SHP77 treated with DMSO at 0.1 percent for 48 hours (cell line): ENCODE results near the gene RPS27A.
A peak's percentile ranks its signal among the peaks of the same experiment; 100 is the strongest.
"Not testable (repeated sequence)": the region's sequence is repeated elsewhere in the genome, so short reads cannot be mapped to it uniquely, and the experiment has no call there.

Source experiments
- DNase-seq: peaks from one replicate; lab custom pipeline; 2025; lab: John Stamatoyannopoulos, UW

The RPS27A gene

DNA sequence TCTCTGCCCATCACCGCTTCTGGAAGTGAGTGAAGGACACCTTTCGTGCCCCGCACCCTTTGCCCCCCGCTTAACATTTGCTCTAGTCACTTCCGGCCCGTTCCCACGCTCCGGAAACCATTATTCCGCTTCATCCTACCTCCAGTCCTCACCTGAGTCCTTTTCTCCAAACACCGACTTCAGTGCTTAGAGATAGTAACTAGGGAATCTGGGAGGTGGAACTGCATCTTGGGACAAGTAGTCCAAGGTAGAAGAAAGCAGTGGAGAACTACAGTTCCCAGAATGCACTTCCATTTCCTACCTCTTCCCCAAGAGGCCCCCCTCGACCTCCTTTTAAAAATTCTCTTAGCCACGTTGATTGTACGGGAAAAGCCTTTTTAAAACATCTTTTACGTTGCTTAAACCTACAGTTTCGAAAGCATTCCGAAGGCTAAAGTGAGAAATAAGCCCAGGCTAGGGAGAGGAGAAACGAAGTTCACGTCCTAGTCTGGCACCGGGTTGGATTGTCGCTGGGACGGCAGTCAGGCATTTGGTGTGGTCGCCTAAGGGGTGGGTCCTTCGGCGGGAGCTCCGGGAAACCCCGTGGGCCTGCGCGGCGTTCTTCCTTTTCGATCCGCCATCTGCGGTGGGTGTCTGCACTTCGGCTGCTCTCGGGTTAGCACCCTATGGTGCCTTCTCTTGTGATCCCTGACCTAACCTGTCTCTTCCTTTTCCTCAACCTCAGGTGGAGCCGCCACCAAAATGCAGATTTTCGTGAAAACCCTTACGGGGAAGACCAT, at the start of gene RPS27A, which contains the start of gene CLHC1:
RPS27A (plus strand) TSS at position 605 of the 779 bp plus-strand sequence; CDS start at position 742, 137 bp downstream.
CLHC1 (minus strand) TSS at position 210 of the 779 bp plus-strand sequence. CDS start 9,882 bp downstream, outside the sequence.
- peak; percentile 99 for DNase-seq

DNA sequence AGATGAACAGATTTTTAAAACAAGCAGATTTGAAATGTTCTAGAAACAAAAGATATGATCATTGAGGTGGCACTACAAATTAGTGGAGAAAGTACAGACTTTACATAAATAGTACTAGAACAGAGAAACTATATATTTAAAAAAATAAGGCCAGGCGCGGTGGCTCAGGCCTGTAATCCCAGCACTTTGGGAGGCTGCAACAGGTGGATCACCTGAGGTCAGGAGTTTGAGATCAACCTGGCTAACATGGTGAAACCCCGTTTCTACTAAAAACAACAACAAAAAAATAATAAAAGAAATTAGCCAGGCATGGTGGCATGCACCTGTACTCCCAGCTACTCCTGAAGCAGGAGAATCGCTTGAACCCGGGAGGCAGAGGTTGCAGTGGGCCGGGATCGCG, 45.7 kb upstream of the RPS27A start:
- DNase-seq = not testable (repeated sequence)

GRCh38 chr2:55191888-55192287, 40.6 kb upstream of the RPS27A start:
- not testable (repeated sequence) for DNase-seq

- DNase-seq = no peak
These were observed 36.0 kb upstream of the RPS27A start for GRCh38 chr2:55196526-55196925.

DNA sequence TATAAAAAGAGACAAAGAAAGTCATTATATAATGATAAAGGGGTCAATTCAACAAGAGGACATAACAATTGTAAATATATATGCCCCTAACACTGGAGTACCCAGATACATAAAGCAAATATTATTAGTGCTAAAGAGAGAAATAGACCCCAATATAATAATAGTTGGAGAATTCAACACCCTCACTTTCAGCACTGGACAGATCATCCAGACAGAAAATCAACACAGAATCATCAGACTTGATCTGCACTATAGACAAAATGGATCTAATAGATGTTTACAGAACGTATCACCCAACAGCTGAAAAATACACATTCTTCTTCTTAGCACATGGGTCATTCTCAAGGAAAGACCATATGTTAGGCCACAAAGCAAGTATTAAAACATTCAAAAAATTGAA, 32.1 kb upstream of the RPS27A start:
- no peak for DNase-seq

- no peak for DNase-seq
These were observed 28.0 kb upstream of the RPS27A start for GRCh38 chr2:55204536-55204935.

DNA sequence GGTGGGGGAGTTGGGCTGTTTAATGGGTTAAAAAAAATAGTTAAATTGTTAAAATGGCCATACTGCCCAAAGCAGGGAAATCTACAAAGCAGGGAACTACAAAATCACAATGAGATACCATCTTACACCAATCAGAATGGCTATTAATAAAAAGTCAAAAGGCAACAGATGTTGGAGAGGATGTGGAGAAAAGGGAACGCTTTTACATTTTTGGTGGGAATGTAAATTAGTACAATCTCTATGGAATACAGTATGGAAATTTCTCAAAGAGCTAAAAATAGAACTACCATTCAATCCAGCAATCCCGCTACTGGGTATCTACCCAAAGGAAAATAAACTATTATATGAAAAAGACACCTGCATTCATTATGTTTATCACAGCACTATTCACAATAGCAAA, 27.5 kb upstream of the RPS27A start:
- no peak for DNase-seq

GRCh38 chr2:55213822-55214221, 18.7 kb upstream of the RPS27A start:
- no peak for DNase-seq

- no peak for DNase-seq
These were observed 8.3 kb upstream of the RPS27A start for GRCh38 chr2:55223958-55224760.

- DNase-seq = no peak
These were observed 7.7 kb upstream of the RPS27A start for GRCh38 chr2:55224761-55225261.

- DNase-seq = no peak
These were observed 6.9 kb upstream of the RPS27A start for GRCh38 chr2:55225481-55226020.

- not testable (repeated sequence) for DNase-seq
These were observed 4.9 kb upstream of the RPS27A start for GRCh38 chr2:55227437-55228225.

- no peak for DNase-seq
These were observed 4.3 kb upstream of the RPS27A start for GRCh38 chr2:55228226-55228563.

GRCh38 chr2:55229221-55229620, 3.3 kb upstream of the RPS27A start:
- DNase-seq = no peak

GRCh38 chr2:55230551-55230950, 1.9 kb upstream of the RPS27A start:
- no peak for DNase-seq

GRCh38 chr2:55231546-55232083, 873 bp upstream of the RPS27A start:
- no peak for DNase-seq

DNA sequence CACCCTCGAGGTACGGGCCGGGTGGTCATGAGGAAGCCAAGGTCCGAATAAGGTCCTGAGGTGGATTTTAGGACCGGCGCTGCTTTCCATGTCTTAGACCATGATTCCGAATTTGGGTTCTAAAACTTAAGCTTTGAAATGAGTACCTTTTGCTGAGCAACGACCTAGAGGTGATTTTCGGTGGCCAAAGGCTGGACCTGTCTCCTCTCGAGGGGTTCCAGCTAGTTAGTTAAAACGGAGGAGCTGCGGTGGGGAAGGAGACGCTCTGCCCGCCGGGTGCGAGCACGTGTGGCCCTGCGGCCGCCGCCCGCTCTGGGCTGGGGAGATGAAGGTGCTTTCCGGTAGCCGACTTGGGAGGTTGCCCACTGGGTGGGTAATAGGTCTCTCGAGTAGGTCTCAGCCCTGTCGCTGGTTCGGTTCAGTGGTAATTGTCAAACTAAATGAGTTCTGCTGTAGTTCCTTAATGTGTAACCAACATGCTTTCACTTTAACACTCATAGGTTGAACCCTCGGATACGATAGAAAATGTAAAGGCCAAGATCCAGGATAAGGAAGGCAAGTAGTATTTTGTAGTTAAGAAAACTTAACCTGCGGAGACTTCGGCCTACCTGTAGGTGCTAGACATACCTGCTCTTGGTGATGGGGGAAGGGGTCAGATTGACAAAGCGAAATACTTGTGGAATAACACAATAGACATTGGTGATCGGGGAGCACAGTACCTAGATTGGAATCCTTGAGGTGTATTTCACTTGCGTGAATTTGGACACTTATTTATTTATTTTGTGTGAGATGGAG, 572 bp downstream of the RPS27A start:
- no peak for DNase-seq

DNA sequence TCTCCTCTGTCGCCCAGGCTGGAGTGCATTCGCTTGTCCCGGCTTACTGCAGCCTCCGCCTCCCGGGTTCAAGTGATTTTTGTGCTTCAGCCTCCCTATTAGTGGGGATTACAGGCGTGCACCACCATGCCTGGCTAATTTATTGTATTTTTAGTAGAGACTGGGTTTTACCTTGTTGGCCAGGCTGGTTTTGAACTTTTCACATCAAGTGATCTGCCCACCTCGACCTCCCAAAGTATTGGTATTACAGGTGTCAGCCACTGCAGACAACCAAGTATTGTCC, 1.1 kb downstream of the RPS27A start:
- no peak for DNase-seq

DNA sequence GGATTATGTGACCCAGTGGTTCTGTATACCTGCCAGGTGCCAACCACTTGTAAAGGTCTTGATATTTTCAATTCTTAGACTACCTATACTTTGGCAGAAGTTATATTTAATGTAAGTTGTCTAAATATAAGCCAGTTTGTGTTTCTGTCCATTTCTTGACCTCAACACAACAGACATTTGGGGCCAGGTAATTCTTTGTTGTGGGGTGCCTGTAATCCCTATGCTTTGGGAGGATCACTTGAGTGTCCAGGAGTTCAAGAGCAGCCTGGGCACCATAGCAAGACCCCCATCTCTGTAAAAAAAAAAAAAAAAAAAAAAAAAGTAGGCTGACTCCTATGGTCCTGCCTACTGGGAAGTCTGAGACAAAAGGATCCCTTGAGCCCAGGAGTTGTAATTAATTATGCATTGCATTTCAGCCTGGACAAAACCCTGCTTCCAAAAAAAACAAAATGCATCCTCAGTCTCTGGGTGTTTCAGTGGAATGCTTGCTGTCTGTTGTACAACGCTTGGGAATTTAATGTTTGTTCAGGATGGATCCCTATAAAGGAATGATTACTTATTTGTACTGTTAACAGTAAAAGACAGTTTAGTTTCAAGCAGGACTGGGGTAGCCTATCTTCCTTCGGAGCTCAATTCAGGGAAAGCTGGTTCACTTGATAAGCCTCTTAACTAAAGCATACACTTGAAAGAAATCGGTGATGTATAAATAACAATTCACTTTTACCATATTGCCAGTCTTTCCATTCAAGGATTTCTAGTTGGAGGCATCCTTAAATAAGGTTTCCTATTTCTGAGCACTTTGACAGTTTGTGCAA, 3.4 kb downstream of the RPS27A start:
- DNase-seq = no peak

DNA sequence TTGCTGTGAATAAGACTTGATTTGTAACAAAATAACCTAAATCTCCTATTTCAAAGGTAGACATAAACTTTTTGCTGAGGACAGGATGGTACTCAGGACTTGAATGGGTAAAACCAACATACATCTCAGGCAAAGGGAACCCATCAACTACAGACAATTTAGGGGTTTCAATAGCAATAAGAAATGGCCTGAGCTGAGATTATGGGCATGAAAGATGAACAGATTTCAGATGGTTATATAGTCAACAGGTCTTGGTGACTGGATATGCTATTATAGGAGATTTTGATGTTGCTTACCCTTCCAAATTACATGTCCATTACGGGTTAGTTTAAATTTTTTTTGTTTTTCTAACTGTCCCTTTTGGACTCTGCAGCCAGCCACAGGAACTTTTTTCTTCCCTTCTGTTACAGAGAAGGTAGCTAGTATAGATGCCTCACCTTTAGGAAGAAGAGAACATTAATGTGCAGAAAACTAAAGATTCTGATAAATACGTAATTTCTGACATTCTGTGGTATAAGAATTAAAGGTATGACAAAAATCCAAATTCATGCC, 4.6 kb downstream of the RPS27A start:
- DNase-seq = no peak
